NCI-H1930 (cell line): ENCODE measurements around the gene RNF166.

Experiments used
- DNase-seq, 2 experiments: peaks; one replicate each; lab custom pipeline; 2025; lab: John Stamatoyannopoulos, UW

The RNF166 gene

GRCh38 chr16:88692861-88693260 lies 13.3 kb downstream of the RNF166 start:
- no peak for DNase-seq

DNA sequence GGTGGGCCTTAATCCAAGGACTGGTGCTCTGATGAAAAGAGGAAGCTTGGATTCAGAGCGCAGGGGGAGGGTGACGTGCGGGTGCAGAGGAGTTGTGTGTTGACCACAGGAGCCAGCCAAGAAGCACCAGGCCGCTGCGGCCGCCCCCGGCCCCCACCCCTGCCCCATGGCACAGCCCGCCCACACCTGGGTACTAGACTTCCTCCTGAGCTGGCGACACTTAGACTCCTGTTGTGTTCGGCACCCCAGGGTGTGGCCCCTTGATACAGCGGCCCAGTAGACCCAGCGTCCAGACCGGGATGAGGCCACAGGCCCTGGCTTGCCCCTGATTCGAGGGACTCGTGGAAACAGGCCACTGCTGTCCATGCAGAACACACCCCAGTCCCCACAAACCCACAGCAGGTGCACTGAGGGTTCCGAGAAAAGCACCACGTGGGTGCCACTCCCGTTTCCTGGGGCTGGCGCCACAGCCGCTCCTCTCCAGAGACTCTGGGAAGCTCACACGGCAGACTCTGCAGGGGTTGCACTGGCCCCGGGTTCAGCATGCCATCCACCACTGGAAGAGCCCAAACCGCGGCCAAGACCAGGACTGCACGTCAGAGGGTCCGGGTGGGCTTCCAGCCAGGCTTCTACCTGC lies 14.2 kb downstream of the RNF166 start:
- DNase-seq = no peak

DNA sequence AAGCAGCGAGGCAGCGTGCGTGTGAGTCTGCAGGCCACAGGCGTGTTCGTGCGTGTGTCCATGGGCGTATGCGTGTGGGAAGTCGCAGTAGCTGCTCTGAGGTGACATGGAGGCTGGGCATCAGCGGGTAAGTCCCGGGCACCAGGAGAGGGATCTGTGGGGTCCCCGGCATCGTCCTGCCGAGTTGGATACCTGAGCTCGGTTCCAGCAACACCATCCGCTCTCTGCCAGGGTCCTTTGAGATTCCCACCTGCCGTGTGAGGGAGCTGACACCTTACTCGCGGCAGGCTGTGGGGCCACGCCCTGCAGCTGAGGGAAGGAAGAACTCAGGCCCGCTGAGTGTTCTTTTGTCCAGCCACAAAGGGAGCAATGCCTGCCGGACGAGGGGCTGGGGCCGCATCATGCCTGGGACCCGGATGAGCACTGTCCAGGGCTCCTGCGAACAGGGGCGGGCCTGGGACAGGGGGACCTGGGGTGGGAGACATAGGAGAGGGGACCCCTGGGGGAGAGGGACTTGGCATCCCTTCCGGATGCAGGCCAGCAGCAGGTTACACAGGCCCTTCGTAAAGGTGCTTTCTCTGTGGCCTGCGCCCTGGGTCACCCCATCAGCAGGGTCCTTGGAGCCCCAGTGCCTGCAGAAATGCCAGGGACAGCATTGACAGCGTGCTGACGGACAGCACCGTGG lies 14.9 kb downstream of the RNF166 start:
- DNase-seq = no peak

DNA sequence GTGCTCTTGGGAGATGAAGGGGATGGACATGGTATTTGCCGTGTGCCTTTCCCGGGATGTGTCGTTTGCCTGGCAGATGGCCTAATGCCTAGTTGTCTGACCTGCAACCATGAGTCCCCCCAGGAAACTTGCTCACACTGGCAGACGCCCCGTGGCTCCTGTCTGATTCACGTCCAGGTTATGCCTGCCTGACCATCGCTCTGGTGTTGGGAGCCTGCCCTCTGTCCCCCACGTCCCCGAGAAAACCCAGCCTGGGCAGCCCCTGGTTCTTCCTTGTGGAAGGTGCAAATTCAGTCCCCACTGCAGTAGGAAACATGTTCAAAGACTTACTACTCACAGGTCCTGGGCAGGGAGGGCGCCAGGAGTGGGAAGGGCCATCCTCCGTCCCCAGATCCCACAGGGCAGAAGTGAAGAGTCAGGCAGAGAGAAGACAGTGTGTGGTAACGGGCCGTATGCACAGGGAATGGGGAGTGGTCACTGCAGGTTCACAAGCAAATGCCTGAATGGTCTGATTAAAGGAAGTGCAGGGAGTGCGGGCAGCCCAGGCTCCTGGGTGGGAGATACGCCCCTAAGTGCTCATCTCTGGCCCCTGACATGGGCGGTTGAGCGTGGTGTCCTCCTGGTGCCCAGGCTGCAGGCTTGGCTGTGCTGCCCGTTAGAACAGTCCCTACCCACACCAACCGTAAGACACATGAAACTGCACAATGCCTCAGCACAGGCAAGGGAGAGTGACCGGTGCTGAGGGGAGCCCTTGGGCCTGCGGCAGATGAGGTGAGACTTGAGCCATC lies 15.7 kb downstream of the RNF166 start:
- no peak for DNase-seq

- no peak for DNase-seq
Observed at GRCh38 chr16:88688013-88688778, 18.0 kb downstream of the RNF166 start.

DNA sequence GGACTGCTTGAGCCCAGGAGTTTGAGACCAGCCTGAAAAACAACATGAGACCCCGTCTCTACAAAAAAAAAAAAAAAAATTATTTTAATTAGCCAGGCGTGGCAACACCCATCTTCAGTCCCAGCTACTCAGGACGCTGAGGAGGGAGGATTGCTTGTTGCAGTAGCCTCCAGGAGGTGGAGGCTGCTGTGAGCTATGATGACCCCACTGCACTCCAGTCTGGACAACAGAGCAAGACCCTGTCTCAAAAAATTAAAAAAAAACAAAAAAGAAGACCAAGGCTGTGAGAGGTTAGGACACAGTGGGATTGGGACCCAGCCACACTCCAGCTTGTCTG lies 18.6 kb downstream of the RNF166 start:
- no peak for DNase-seq

DNA sequence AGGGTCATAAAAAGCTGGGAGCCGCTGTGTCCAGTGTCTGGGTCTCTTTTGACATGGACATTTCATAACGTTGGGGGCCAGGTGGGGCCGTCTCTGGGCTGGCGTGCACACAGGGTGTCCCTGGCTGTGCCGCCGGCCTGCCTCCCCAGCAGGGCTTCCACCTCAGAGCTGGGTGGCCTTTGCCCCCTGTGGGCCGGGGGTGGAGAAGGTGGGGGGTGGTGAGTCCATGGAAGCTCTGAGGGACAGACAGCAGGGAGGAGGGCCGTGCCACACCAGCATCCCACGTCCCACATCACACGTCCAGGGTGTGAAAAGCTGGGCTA lies 19.0 kb downstream of the RNF166 start:
- DNase-seq = no peak

GRCh38 chr16:88686439-88687253 lies 19.6 kb downstream of the RNF166 start, which contains the start of gene SNAI3:
SNAI3 (minus strand) TSS chr16:88686507; CDS start chr16:88686406, 101 bp downstream.
- peak; percentile 53 to 64 for DNase-seq

DNA sequence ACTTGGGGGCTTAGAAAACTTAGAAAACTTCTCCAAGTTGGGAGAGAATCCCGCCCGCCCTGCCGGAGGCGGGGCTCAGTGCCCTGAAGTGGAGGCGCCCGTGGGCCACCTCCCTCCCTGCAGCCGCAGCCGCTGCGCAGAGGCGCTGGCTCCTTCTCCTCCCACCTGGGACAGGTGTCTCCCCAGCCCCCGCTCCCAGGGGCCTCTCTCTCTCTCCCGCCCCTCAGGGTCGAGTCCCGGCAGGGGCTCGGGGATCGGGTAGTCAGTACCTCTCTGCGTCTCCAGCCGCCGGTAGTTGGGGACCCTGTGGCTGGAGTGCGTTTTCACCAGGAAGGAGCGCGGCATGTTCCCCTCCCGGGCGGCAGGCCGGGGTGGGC lies 20.2 kb downstream of the RNF166 start:
- no peak for DNase-seq

DNA sequence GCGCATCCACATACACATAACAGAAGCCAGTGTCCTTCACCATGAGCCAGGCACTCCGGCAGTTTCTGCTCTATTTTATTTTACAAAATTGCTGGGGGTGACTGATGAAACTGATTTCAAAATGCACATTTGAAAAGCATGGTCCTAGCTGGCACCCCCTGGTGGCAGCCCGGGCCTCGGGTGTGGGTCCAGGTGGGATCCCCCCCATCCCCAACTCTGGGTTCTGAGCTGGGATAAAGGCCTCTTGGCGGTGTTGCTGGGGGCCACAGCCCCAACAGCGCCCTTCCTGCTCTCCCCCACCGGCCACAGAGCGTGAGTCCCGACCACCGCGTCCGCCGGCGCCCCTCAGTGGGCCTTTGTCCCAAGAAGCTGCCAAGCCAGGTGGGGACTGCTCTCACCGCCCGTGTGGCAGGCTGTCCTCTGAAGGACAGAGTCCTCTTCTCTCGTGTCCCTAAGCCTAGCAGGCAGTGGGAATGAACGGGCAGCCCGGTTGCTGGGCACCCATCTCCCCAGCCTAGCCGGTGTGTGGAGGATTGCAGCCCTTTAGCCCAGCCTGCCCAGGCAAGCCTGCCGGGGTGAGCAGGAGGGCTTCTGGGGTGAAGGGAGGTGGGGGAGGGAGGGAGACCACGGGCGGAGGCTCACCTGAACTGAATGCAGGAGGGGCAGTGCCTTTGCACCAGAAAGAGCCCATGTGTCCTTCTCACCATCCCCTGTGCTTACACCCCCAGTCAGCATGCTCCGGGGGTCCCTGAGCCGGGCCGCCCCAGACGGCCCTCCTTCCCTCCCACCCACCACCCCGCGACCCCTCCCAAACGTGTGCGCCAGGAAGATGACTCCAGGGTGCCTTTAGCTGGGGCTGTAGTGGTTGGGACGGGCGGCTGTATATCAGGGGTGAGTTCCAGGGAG lies 20.8 kb downstream of the RNF166 start:
- DNase-seq = no peak

GRCh38 chr16:88684569-88685155 lies 21.5 kb downstream of the RNF166 start:
- no peak for DNase-seq

- no peak for DNase-seq
Observed at GRCh38 chr16:88681709-88682451, 24.3 kb downstream of the RNF166 start.

GRCh38 chr16:88681084-88681680 lies 25.0 kb downstream of the RNF166 start:
- DNase-seq = no peak

GRCh38 chr16:88680554-88681083 lies 25.6 kb downstream of the RNF166 start:
- DNase-seq = no peak

GRCh38 chr16:88678224-88678979 lies 27.8 kb downstream of the RNF166 start:
- no peak for DNase-seq

- DNase-seq = no peak
Observed at GRCh38 chr16:88677721-88678120, 28.5 kb downstream of the RNF166 start.

DNA sequence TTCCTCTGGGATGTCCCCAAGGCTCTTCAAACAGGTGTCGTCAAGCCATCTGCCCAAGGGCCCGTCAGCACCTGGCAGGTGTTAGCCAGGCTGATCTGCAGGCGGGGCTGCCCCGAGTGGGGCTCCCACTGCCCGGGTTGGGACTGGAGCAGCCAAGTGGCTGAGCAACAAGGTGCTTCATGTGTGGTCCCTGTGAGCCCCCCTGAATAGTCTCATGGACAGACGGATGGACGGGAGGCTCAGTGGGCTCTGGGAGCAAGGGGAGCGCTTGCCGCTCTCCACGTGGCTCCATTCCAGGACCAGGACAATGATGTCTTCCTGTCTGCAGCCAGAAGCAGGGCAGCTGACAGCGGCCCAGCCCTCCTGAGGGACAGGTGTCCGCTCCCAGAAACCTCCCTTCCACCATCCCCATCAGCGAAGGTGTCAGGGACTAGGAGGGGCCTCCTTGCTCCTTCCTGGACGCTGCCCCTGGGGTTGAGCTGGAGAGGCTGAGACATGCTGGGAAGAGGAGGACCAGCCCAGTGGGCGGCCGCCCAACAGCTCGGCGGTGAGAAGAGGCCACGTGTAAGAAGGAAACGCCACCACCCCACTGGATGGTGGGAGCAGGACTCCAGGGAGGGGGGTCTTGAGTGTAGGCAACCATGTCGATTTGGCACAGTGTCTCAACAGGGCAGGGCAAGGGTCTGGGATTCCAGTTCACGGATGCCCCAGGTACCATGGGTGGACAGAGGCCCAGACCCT lies 29.5 kb downstream of the RNF166 start:
- DNase-seq = no peak
